ENCODE results near the gene SLC39A1. TPM values are rescaled to one million over a fixed set of nuclear protein-coding genes. Genes with fewer than 3 reads are reported as not detected.
"Not testable (repeated sequence)": the region's sequence is repeated elsewhere in the genome, so short reads cannot be mapped to it uniquely, and the experiment has no call there.

Gene SLC39A1
- total RNA-seq, 1 experiment from 2014 or later, result 152 TPM

DNA sequence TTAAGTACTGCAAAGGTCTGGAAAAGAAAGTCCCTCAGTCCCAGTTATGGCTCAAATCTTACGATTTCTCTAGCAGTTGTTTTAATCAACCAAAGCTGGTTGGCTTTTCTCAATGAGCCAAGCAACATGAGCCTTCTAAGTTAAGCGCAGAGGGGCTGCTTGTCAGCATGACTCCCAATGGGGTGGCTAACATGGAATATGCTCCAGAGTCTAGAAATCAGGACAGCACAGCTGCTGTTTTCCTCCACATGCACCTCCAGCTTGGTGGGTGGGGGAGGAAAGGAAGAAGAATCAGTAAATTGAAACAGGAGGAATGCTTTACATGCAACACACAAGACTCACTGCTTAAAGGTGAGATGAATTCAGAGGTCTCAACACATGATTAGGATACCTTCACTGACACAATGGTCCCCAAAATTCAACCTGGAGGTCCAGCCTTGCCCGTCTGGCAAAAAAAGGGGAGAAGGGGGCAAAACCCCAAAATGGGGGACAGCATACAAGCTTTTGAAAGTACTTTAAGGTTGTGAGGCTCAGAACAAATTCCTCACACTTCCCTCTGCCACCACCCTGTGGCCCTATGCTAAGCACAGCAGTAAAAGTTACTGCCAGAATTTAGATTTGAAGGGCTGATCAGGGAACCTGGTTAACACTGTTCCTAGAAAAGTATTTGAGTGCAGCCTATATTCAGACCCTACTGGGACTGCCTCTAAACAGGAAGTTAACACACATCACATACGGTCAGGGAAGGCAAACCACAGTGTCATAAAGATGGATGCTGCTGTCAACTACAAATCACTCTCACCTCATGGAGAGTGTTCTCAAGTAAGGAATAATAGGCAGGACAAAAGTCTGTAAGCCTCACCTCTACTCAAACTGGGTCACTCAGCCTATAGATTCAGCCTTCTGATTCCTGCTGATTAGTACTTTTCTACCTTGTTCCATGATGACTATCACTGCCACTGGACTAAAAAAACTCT, 43.2 kb downstream of the SLC39A1 start:
- peak overlapping the region; percentile 74 for H3K4me3 Mint-ChIP-seq (ENCODE audit: low read depth, unreplicated experiment)
- peaks cover 33% of the 10 kb centered on the region for H3K4me1 Mint-ChIP-seq (ENCODE audit: low read depth, unreplicated experiment)
- peaks cover 42% of the 10 kb centered on the region for H3K36me3 Mint-ChIP-seq (ENCODE audit: insufficient read depth, unreplicated experiment)
- H3K9me3 Mint-ChIP-seq (ENCODE audit: low read depth, unreplicated experiment), result no peaks in the 10 kb centered on the region
- CTCF ChIA-PET, result no interaction called here
- no peak for DNase-seq
- no peaks in the 10 kb centered on the region for H3K27me3 Mint-ChIP-seq (ENCODE audit: unreplicated experiment)
- H3K27ac Mint-ChIP-seq (ENCODE audit: unreplicated experiment), result no peak overlapping the region
- intact Hi-C loops (cut with micrococcal nuclease; ENCODE audit: unreplicated experiment), result loop anchor here (2.0 to 5.0 kb wide), 2 partner anchors 67 to 98 kb away; partner anchors contain the start of gene RAB13
- TF ChIP-seq, protein P1, sequence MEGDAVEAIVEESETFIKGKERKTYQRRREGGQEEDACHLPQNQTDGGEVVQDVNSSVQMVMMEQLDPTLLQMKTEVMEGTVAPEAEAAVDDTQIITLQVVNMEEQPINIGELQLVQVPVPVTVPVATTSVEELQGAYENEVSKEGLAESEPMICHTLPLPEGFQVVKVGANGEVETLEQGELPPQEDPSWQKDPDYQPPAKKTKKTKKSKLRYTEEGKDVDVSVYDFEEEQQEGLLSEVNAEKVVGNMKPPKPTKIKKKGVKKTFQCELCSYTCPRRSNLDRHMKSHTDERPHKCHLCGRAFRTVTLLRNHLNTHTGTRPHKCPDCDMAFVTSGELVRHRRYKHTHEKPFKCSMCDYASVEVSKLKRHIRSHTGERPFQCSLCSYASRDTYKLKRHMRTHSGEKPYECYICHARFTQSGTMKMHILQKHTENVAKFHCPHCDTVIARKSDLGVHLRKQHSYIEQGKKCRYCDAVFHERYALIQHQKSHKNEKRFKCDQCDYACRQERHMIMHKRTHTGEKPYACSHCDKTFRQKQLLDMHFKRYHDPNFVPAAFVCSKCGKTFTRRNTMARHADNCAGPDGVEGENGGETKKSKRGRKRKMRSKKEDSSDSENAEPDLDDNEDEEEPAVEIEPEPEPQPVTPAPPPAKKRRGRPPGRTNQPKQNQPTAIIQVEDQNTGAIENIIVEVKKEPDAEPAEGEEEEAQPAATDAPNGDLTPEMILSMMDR (IDR thresholded peaks at IDR 0.05; ENCODE audit: unreplicated experiment), result no peak
- BruUV-seq (replicated peaks), result no TSS peak

DNA sequence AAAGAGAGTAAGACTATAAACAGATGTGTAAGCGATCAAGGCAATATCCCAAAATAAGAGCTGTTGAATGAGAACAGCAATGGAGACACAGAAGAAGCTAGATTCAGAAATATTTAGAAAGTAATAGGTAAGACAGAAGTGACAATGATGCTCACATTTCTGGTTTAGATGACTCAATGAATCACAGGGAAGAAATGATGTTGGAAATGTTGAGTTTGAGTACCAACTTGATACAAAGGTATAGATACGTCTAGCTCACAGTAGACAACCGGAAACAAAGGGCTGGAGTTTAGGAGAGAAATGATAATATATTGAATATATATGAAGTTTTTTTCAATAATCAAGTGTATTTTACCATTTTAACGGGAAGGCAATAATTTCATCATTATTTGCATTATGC, 47.0 kb downstream of the SLC39A1 start:
- Mint-ChIP-seq H3K36me3 (ENCODE audit: insufficient read depth, unreplicated experiment) (peaks cover 24% of the 10 kb centered on the region), H3K9me3 (ENCODE audit: low read depth, unreplicated experiment) (no peaks in the 10 kb centered on the region), H3K4me3 (ENCODE audit: low read depth, unreplicated experiment) (no peak overlapping the region), H3K4me1 (ENCODE audit: low read depth, unreplicated experiment) (peaks cover 29% of the 10 kb centered on the region), H3K27ac (ENCODE audit: unreplicated experiment) (no peak overlapping the region), H3K27me3 (ENCODE audit: unreplicated experiment) (no peaks in the 10 kb centered on the region)
- CTCF ChIA-PET, result interaction anchor here (0.6 to 1.1 kb wide), 3 partner anchors 70 to 155 kb away, joined by 3 to 5 read pairs (median 3); no protein-coding TSS in a partner anchor
- TF ChIP-seq, protein P1 (IDR thresholded peaks at IDR 0.05; ENCODE audit: unreplicated experiment), result no peak
- no peak for DNase-seq
- BruUV-seq (replicated peaks), result no TSS peak
- intact Hi-C loops (cut with micrococcal nuclease; ENCODE audit: unreplicated experiment), result no loop called here

GRCh38 chr1:153912349-153912748, 51.0 kb downstream of the SLC39A1 start:
- TF ChIP-seq, protein P1 (IDR thresholded peaks at IDR 0.05; ENCODE audit: unreplicated experiment), result no peak
- peaks cover 8% of the 10 kb centered on the region for H3K4me1 Mint-ChIP-seq (ENCODE audit: low read depth, unreplicated experiment)
- H3K4me3 Mint-ChIP-seq (ENCODE audit: low read depth, unreplicated experiment), result no peak overlapping the region
- no peak overlapping the region for H3K27ac Mint-ChIP-seq (ENCODE audit: unreplicated experiment)
- H3K36me3 Mint-ChIP-seq (ENCODE audit: insufficient read depth, unreplicated experiment), result peaks cover 21% of the 10 kb centered on the region
- no peak for DNase-seq
- CTCF ChIA-PET, result no interaction called here
- BruUV-seq (replicated peaks), result no TSS peak
- no peaks in the 10 kb centered on the region for H3K9me3 Mint-ChIP-seq (ENCODE audit: low read depth, unreplicated experiment)
- intact Hi-C loops (cut with micrococcal nuclease; ENCODE audit: unreplicated experiment), result no loop called here
- H3K27me3 Mint-ChIP-seq (ENCODE audit: unreplicated experiment), result no peaks in the 10 kb centered on the region

- H3K9me3 Mint-ChIP-seq (ENCODE audit: low read depth, unreplicated experiment); intact Hi-C loops (cut with micrococcal nuclease; ENCODE audit: unreplicated experiment); BruUV-seq (replicated peaks); DNase-seq; H3K4me1 Mint-ChIP-seq (ENCODE audit: low read depth, unreplicated experiment); H3K27me3 Mint-ChIP-seq (ENCODE audit: unreplicated experiment); H3K27ac Mint-ChIP-seq (ENCODE audit: unreplicated experiment); H3K4me3 Mint-ChIP-seq (ENCODE audit: low read depth, unreplicated experiment); CTCF ChIA-PET: not testable (repeated sequence)
- peaks cover 21% of the 10 kb centered on the region for H3K36me3 Mint-ChIP-seq (ENCODE audit: insufficient read depth, unreplicated experiment)
These were observed 52.8 kb downstream of the SLC39A1 start for GRCh38 chr1:153910560-153910959.

Small RNA genes lying within 50 kb of the gene (microRNA-seq; reads per million reads assigned to microRNA genes)
- gene MIR6737, result not detected

Other genes starting within 250 kb of the SLC39A1 start
- gene INTS3, start 235.5 kb downstream of the SLC39A1 start, total RNA-seq (2022), result 55.9 and 57.1 TPM in 2 replicates
- gene SLC27A3, start 188.1 kb downstream of the SLC39A1 start, total RNA-seq (2022), result 9.0 and 11.9 TPM in 2 replicates
- gene GATAD2B, start 40.6 kb downstream of the SLC39A1 start, total RNA-seq (2022), result 58.3 and 62.5 TPM in 2 replicates
- 89.0 and 90.0 TPM in 2 replicates for gene DENND4B, start 16.8 kb downstream of the SLC39A1 start, total RNA-seq (2022)
- gene CRTC2, start 4.9 kb downstream of the SLC39A1 start, total RNA-seq (2022), result 39.5 and 52.1 TPM in 2 replicates
- 23.2 and 26.5 TPM in 2 replicates for gene CREB3L4, start 4.4 kb upstream of the SLC39A1 start, total RNA-seq (2022)
- 105 and 115 TPM in 2 replicates for gene JTB, start 14.1 kb upstream of the SLC39A1 start, total RNA-seq (2022)
- 87.5 and 95.0 TPM in 2 replicates for gene RAB13, start 22.8 kb upstream of the SLC39A1 start, total RNA-seq (2022)
- gene RPS27, start 27.2 kb upstream of the SLC39A1 start, total RNA-seq (2022), result 1,532 and 1,783 TPM in 2 replicates
- 0.12 TPM in 1 of 2 replicates, not detected in the other for gene NUP210L, start 191.5 kb upstream of the SLC39A1 start, total RNA-seq (2022)
- gene TPM3, start 228.6 kb upstream of the SLC39A1 start, total RNA-seq (2022), result 564 and 582 TPM in 2 replicates
- not detected in 2 replicates for gene CFAP141, start 242.8 kb upstream of the SLC39A1 start, total RNA-seq (2022)

All from Calu3 (cell line).